ENCODE measurements around the gene TBC1D2. TPM values are rescaled to one million over a fixed set of nuclear protein-coding genes. Genes with fewer than 3 reads are reported as not detected.

The TBC1D2 gene
- total and polyA plus RNA-seq, 2 of the 13 experiments (the other 11 are each of a cell fraction or from before 2014, with no cell fraction given): 2.0 to 2.8 TPM

DNA sequence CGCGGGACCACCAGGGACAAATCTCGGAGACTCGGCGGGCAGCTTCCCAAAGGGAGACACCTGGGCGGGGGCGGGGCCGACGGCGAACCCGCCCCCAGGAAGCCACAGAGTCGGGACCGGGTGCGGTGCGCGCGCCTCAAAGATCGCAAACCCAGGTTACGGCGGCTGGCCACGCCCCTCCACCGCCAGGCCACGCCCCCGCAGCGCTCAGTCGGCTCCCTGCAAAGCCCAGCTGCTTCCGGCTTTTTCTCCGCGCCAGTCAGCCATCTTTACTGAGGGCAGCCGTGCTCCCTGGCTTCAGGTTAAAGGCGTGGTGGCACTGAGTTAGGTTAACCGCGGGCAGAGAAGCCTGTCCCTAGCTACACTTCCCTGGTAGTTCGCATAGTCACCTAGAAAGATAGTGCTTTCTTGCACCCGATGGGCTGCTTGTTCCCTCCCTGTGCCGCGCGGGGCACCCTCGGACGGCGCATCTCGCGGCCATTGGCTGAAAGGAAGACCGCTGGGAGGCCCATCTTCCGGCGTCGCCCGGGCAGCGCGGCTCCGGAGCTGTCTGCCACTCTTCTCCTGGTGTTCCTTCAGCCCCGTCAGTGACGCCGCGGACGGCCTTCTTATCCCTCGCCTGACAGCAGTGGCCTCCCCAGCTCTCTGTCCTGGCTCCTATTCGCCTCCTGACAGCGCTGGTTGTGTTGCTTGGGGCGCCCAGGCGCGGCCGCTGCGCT is at the start of gene TBC1D2 (continued):
- TF ChIP-seq, protein P1, sequence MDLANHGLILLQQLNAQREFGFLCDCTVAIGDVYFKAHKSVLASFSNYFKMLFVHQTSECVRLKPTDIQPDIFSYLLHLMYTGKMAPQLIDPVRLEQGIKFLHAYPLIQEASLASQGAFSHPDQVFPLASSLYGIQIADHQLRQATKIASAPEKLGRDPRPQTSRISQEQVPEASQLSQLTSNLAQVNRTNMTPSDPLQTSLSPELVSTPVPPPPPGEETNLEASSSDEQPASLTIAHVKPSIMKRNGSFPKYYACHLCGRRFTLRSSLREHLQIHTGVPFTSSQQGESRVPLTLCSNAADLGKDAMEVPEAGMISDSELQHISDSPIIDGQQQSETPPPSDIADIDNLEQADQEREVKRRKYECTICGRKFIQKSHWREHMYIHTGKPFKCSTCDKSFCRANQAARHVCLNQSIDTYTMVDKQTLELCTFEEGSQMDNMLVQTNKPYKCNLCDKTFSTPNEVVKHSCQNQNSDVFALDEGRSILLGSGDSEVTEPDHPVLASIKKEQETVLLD (CRISPR knock-in tag; IDR thresholded peaks at IDR 0.05; ENCODE audit: low read depth): no peak
- TF ChIP-seq TARDBP (CRISPR knock-in tag; IDR thresholded peaks at IDR 0.05) (peak; percentile 81), NR2F2 (IDR thresholded peaks at IDR 0.05; ENCODE audit: borderline replicate concordance, low read depth) (no peak; the same call in 1 of the 2 replicates), JUN (CRISPR knock-in tag; IDR thresholded peaks at IDR 0.05) (peak; percentile 50; the same call in 1 of the 2 replicates), ZNF577 (CRISPR knock-in tag; IDR thresholded peaks at IDR 0.05; ENCODE audit: borderline replicate concordance, low read depth) (no peak), POLR2AphosphoS2 (IDR thresholded peaks at IDR 0.05; ENCODE audit: low read depth, low read length) (no peak), ZFP90 (CRISPR knock-in tag; IDR thresholded peaks at IDR 0.05; ENCODE audit: borderline replicate concordance) (peak; percentile 71; the same call in 1 of the 2 replicates), LCORL (IDR thresholded peaks at IDR 0.05) (no peak), LCORL (CRISPR knock-in tag; IDR thresholded peaks at IDR 0.05) (peak; percentile 67; the same call in 1 of the 2 replicates), KLF11 (CRISPR knock-in tag; IDR thresholded peaks at IDR 0.05) (0 out of 2 replicates have a peak, but pooled peaks have one; percentile 53), ZFP37 (CRISPR knock-in tag; IDR thresholded peaks at IDR 0.05; ENCODE audit: borderline replicate concordance) (no peak), ZEB1 (IDR thresholded peaks at IDR 0.05; ENCODE audit: insufficient replicate concordance, low read depth) (no peak), ZBTB46 (CRISPR knock-in tag; IDR thresholded peaks at IDR 0.05; ENCODE audit: borderline replicate concordance) (no peak), ZNF12 (CRISPR knock-in tag; IDR thresholded peaks at IDR 0.05) (peak; percentile 34), ZBTB21 (CRISPR knock-in tag; IDR thresholded peaks at IDR 0.05) (no peak), ZNF644 (CRISPR knock-in tag; IDR thresholded peaks at IDR 0.05; ENCODE audit: low read depth) (no peak), ZNF160 (CRISPR knock-in tag; IDR thresholded peaks at IDR 0.05) (peak; percentile 54; the same call in 1 of the 2 replicates), ZNF549 (CRISPR knock-in tag; IDR thresholded peaks at IDR 0.05) (no peak), FOXM1 (CRISPR knock-in tag; IDR thresholded peaks at IDR 0.05) (no peak), CREBL2 (CRISPR knock-in tag; IDR thresholded peaks at IDR 0.05; ENCODE audit: borderline replicate concordance) (0 out of 2 replicates have a peak, but pooled peaks have one; percentile 57), U2AF1 (optimal IDR thresholded peaks at IDR 0.05; ENCODE audit: low read depth, low read length) (no peak), MED1 (CRISPR knock-in tag; IDR thresholded peaks at IDR 0.05) (peak; percentile 73; the same call in 1 of the 2 replicates)
- TF ChIP-seq, protein P2, sequence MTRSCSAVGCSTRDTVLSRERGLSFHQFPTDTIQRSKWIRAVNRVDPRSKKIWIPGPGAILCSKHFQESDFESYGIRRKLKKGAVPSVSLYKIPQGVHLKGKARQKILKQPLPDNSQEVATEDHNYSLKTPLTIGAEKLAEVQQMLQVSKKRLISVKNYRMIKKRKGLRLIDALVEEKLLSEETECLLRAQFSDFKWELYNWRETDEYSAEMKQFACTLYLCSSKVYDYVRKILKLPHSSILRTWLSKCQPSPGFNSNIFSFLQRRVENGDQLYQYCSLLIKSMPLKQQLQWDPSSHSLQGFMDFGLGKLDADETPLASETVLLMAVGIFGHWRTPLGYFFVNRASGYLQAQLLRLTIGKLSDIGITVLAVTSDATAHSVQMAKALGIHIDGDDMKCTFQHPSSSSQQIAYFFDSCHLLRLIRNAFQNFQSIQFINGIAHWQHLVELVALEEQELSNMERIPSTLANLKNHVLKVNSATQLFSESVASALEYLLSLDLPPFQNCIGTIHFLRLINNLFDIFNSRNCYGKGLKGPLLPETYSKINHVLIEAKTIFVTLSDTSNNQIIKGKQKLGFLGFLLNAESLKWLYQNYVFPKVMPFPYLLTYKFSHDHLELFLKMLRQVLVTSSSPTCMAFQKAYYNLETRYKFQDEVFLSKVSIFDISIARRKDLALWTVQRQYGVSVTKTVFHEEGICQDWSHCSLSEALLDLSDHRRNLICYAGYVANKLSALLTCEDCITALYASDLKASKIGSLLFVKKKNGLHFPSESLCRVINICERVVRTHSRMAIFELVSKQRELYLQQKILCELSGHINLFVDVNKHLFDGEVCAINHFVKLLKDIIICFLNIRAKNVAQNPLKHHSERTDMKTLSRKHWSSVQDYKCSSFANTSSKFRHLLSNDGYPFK (CRISPR knock-in tag; IDR thresholded peaks at IDR 0.05; ENCODE audit: borderline replicate concordance): peak; percentile 99
- TF ChIP-seq, protein P3, sequence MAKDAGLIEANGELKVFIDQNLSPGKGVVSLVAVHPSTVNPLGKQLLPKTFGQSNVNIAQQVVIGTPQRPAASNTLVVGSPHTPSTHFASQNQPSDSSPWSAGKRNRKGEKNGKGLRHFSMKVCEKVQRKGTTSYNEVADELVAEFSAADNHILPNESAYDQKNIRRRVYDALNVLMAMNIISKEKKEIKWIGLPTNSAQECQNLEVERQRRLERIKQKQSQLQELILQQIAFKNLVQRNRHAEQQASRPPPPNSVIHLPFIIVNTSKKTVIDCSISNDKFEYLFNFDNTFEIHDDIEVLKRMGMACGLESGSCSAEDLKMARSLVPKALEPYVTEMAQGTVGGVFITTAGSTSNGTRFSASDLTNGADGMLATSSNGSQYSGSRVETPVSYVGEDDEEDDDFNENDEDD (CRISPR knock-in tag; IDR thresholded peaks at IDR 0.05; ENCODE audit: borderline replicate concordance): peak; percentile 74; the same call in 1 of the 2 replicates

Data from HepG2 (cell line).